CD4-positive, alpha-beta memory T cell (primary cell): ENCODE results near the gene PAX7. TPM values are rescaled to one million over a fixed set of nuclear protein-coding genes. Genes with fewer than 3 reads are reported as not detected.
"Not testable (repeated sequence)": the region's sequence is repeated elsewhere in the genome, so short reads cannot be mapped to it uniquely, and the experiment has no call there.

Source experiments
- CTCF ChIA-PET: fragments of 350-600 bp; sonication (Branson Sonifier 250); formaldehyde crosslinking; loops from one replicate; lab custom pipeline; 2021; ENCODE audit warnings: inconsistent platforms; ENCODE audit not compliant: partially characterized antibody; lab: Charles Lee
- POLR2A ChIA-PET: fragments of 350-600 bp; sonication (Branson Sonifier 250); formaldehyde crosslinking; loops from one replicate; lab custom pipeline; 2021; ENCODE audit not compliant: partially characterized antibody; lab: Charles Lee
- DNase-seq, 5 donors: peaks; one replicate each; pipeline versions ENCODE4 v3.0.0 to v3.0.0-alpha.2; 2020 to 2022; ENCODE audit warnings: mixed read lengths in 1 of 5
- H3K27ac ChIP-seq: one replicate; pipeline ENCODE4 v1.7.0; 2013; ENCODE audit warnings: low read depth, low read length
- H3K27me3 ChIP-seq: 2 replicates; pipeline ENCODE4 v1.7.0; 2013; ENCODE audit warnings: mild to moderate bottlenecking, low read length, moderate library complexity; ENCODE audit not compliant: insufficient read depth
- H3K36me3 ChIP-seq: 2 replicates; pipeline ENCODE4 v1.7.0; 2013; ENCODE audit warnings: mild to moderate bottlenecking, low read length, moderate library complexity; ENCODE audit not compliant: insufficient read depth
- H3K4me1 ChIP-seq: 2 replicates; pipeline ENCODE4 v1.7.0; 2013; ENCODE audit warnings: mild to moderate bottlenecking, low read length, moderate library complexity; ENCODE audit not compliant: insufficient read depth
- H3K4me3 ChIP-seq, 2 donors: one replicate each; pipeline ENCODE4 v1.7.0; 2013; ENCODE audit warnings: low read length in 2 of 2, mild to moderate bottlenecking in 1 of 2
- H3K9me3 ChIP-seq, 2 donors: one replicate each; pipeline ENCODE4 v1.7.0; 2013; ENCODE audit warnings: low read length in 2 of 2, control low read depth in 1 of 2; ENCODE audit not compliant: control insufficient read depth in 1 of 2
- H3K27ac Mint-ChIP-seq, 7 donors: one replicate each; pipeline ENCODE4 v1.8.0; 2020 to 2021; ENCODE audit warnings: mixed read lengths in 7 of 7, mild to moderate bottlenecking in 6 of 7, inconsistent platforms in 3 of 7, moderate library complexity in 3 of 7
- H3K27me3 Mint-ChIP-seq, 2 donors: one replicate each; pipeline ENCODE4 v1.8.0; 2020 to 2021; ENCODE audit warnings: mixed read lengths in 2 of 2
- H3K36me3 Mint-ChIP-seq, 2 donors: one replicate each; pipeline ENCODE4 v1.8.0; 2020 to 2021; ENCODE audit warnings: mixed read lengths in 2 of 2, inconsistent platforms in 1 of 2, mild to moderate bottlenecking in 1 of 2
- H3K4me1 Mint-ChIP-seq, 4 donors: one replicate each; pipeline ENCODE4 v1.8.0; 2020 to 2021; ENCODE audit warnings: mixed read lengths in 4 of 4, mild to moderate bottlenecking in 1 of 4
- H3K4me3 Mint-ChIP-seq, 8 donors: one replicate each; pipeline ENCODE4 v1.8.0; 2020 to 2021; ENCODE audit warnings: mixed read lengths in 8 of 8, mild to moderate bottlenecking in 7 of 8, moderate library complexity in 6 of 8, inconsistent platforms in 3 of 8
- H3K9me3 Mint-ChIP-seq, 8 donors: one replicate each; pipeline ENCODE4 v1.8.0; 2020 to 2021; ENCODE audit warnings: mixed read lengths in 8 of 8, mild to moderate bottlenecking in 5 of 8, inconsistent platforms in 3 of 8, moderate library complexity in 1 of 8
- intact Hi-C: fragments of 100-400 bp; cut with micrococcal nuclease; formaldehyde crosslinking; loops from one replicate; pipeline ENCODE4 v1.15.1; 2023
- polyA plus RNA-seq, 2 donors: library from polyadenylated mRNA; unstranded; fragments of 300-500 nt; fragmentation: Illumina TruSeq; gene quantifications; one replicate each; pipeline ENCODE4 v1.2.3, GENCODE V29; 2021
- total RNA-seq, 2 experiments: library from RNA; stranded (reverse); gene quantifications; one replicate each; pipeline ENCODE4 v1.2.3, GENCODE V29; 2021

Gene PAX7
- total RNA-seq (not detected), polyA plus RNA-seq (not detected)

DNA sequence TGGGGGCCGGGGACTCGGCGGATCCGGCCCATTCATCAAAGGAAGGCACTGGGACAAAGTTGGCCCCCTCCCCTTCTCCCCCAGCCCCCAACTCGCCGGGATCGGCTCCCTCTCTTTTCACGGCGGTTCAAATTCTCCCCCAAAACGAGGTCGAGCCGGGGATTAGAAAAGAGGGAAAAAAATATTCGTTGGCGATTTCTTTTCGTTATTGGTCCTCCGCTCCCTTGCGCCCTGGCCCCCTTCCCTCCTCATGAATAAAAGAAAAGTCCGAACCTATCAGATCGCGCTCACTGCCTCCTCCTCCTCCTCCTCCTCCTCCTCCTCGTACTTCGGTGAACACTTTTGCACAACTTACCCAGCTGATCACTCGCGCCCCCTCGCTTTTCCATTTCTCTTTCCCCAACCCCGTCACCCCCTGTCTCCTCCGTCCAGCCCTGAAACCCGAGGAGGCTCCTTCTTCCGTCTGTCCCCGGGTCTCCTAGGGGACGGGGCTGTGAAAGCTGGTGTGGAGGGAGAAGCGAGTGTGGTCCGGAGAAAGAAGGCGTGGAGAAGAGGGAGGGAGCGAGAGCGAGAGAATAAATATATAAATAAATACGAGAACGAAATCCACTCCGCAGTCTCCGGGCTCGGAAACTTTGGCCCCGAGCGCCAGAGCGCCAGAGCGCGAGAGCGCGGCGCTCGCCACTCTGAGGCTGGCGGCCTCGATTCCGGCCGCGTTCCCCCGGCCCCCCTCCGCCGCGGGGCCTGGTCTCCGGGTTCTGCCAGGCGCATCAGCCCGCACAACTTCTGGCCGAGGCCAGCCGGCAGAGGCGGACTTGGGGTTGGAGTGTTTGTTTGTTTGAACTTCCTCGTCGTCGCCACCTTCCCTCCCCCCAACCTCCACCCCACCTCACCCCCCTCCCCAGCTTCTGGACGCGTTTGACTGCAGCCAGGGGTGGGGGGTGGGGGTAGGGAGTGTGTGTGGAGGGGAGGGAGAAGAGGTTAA, at the start of gene PAX7:
PAX7 (plus strand) TSS at position 336 of the 985 bp plus-strand sequence. CDS start 758 bp downstream, outside the sequence.
- Mint-ChIP-seq H3K9me3 (peaks cover 0 to 3% (median 0%) of the 10 kb centered on the region in 8 donors), H3K27me3 (peaks cover 65 to 70% of the 10 kb centered on the region in 2 donors), H3K27ac (no peak within 1 kb of the TSS), H3K36me3 (peaks cover 0 to 5% of the 10 kb centered on the region in 2 donors), H3K4me1 (peaks cover 5 to 18% (median 12%) of the 10 kb centered on the region in 4 donors), H3K4me3 (peak within 1 kb of the TSS in 5 of 8 donors; percentile 25 to 65 (median 48))
- H3K27ac ChIP-seq: no peak within 1 kb of the TSS
- no peaks in the 10 kb centered on the region for H3K36me3 ChIP-seq
- ChIA-PET POLR2A (no interaction called here), CTCF (no interaction called here)
- DNase-seq: no peak
- H3K4me3 ChIP-seq: no peak within 1 kb of the TSS
- H3K4me1 ChIP-seq: no peaks in the 10 kb centered on the region
- intact Hi-C loops: no loop called here
- no peaks in the 10 kb centered on the region for H3K9me3 ChIP-seq
- H3K27me3 ChIP-seq: peaks cover 27% of the 10 kb centered on the region

DNA sequence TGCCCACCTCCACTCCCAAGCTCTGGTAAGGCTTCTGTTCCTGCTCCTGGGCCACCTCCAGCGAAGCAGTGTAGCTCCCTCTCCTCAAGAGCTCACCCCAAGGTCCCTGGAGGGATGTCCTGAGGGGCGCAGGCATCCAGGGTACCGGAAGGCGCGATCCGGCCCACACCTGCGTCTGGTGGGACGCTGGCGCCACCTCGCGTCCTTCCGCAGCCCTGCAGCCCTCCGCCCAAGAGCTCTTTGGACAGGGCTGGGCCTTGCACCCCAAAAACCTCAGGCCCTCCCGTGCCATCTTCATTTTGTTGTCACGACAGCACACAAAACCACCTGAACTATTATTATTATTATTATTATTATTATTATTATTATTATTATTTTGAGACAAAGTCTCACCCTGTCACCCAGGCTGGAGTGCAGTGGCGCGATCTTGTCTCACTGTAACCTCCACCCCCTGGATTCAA, 49.2 kb upstream of the PAX7 start:
- Mint-ChIP-seq H3K27ac (no peak overlapping the region), H3K4me3 (no peak overlapping the region), H3K9me3 (peaks cover 0 to 1% (median 0%) of the 10 kb centered on the region in 8 donors), H3K36me3 (no peaks in the 10 kb centered on the region), H3K27me3 (peaks cover 5 to 17% of the 10 kb centered on the region in 2 donors), H3K4me1 (peaks cover 0 to under 1% (median 0%) of the 10 kb centered on the region in 4 donors)
- Histone ChIP-seq H3K4me1 (no peaks in the 10 kb centered on the region), H3K36me3 (no peaks in the 10 kb centered on the region), H3K27me3 (no peaks in the 10 kb centered on the region), H3K4me3 (no peak overlapping the region), H3K27ac (no peak overlapping the region), H3K9me3 (no peaks in the 10 kb centered on the region)
- POLR2A ChIA-PET: no interaction called here
- intact Hi-C loops: no loop called here
- no peak for DNase-seq
- CTCF ChIA-PET: interaction anchor here (2.0 to 3.6 kb wide), 2 partner anchors 9 to 16 kb away, joined by 7 to 13 read pairs; no protein-coding TSS in a partner anchor

DNA sequence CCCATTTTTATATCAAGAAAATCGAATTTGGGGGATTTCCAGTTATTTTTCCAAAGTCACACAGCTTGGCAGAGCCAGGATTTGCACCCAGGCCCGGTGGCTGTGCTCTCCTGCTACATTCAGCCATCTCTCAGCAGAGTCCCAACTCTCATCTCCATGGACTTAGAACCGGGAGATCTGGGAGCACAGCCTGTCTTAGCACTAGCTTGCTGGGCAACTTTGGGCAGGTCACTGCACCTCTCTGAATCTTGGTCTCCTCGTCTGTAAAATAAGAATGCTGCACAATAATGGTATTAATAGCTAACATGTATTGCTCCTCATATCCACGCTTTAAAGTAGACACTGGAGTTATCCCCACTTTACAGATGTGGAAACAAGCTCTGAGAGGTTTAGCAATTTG, 47.8 kb upstream of the PAX7 start:
- intact Hi-C loops: no loop called here
- CTCF ChIA-PET: interaction anchor here (2.0 to 3.6 kb wide), 2 partner anchors 10 to 14 kb away, joined by 7 to 13 read pairs; no protein-coding TSS in a partner anchor
- Mint-ChIP-seq H3K9me3 (peaks cover 0 to 1% (median 0%) of the 10 kb centered on the region in 8 donors), H3K4me3 (no peak overlapping the region), H3K27me3 (peaks cover 7 to 14% of the 10 kb centered on the region in 2 donors), H3K36me3 (no peaks in the 10 kb centered on the region), H3K4me1 (no peaks in the 10 kb centered on the region), H3K27ac (no peak overlapping the region)
- Histone ChIP-seq H3K27me3 (no peaks in the 10 kb centered on the region), H3K4me1 (no peaks in the 10 kb centered on the region), H3K36me3 (no peaks in the 10 kb centered on the region), H3K4me3 (no peak overlapping the region), H3K9me3 (no peaks in the 10 kb centered on the region), H3K27ac (no peak overlapping the region)
- POLR2A ChIA-PET: no interaction called here
- no peak for DNase-seq

DNA sequence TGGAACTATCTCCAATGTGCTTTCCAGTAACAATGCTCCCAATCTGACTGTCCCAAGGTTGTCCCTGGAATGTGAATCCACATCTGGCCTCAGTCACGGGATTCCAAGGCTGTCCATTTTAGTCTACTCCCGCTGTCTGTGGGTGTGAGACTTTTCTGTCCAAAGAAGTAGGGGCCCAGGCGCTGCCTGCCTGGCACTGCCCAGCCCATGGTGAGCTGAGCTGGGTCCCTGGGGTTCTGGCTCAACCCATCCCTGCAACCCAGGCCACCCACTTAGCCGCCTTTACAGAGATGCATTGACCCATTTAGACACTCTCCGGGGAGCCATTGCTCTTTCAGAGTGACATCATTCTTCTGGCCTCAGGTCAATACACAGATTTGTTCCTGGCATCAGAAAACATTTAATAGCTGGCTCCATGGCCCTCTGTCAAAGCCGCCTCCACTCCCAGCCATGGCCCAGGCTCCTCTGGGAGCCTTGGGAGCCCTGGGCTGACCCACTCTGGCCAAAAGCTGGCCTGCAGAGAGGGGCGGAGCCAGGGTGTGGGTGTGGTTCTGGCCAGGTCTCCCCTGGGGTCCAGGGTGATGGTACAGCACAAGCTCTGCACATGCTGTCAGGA, 47.2 kb upstream of the PAX7 start:
- DNase-seq: no peak
- ChIA-PET CTCF (interaction anchor here (1.5 to 3.6 kb wide), 2 partner anchors 8 to 11 kb away, joined by 10 to 13 read pairs; no protein-coding TSS in a partner anchor), POLR2A (no interaction called here)
- intact Hi-C loops: no loop called here
- Histone ChIP-seq H3K4me3 (no peak overlapping the region), H3K27ac (no peak overlapping the region), H3K36me3 (no peaks in the 10 kb centered on the region), H3K9me3 (no peaks in the 10 kb centered on the region), H3K4me1 (no peaks in the 10 kb centered on the region), H3K27me3 (no peaks in the 10 kb centered on the region)
- H3K27me3 Mint-ChIP-seq: peaks cover 9 to 16% of the 10 kb centered on the region in 2 donors
- no peak overlapping the region for H3K4me3 Mint-ChIP-seq
- no peak overlapping the region for H3K27ac Mint-ChIP-seq
- H3K9me3 Mint-ChIP-seq: peaks cover 0 to 1% (median 0%) of the 10 kb centered on the region in 8 donors
- no peaks in the 10 kb centered on the region for H3K4me1 Mint-ChIP-seq
- H3K36me3 Mint-ChIP-seq: no peaks in the 10 kb centered on the region

DNA sequence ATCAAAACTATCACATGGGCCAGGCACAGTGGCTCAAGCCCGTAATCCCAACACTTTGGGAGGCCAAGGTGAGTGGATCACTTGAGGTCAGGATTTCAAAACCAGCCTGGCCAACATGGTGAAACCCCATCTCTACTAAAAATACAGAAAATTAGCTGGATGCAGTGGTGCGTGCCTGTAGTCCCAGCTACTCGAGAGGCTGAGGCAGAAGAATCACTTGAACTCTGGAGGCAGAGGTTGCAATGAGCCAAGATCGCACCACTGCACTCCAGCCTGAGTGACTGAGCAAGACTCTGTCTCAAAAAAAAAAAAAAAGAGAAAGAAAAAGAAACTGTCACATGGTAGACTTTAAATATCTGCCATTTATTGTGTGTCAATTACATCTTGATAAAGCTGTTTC, 44.6 kb upstream of the PAX7 start:
- H3K9me3 ChIP-seq, H3K27ac Mint-ChIP-seq, H3K4me1 ChIP-seq, H3K4me3 Mint-ChIP-seq, H3K27me3 ChIP-seq, H3K9me3 Mint-ChIP-seq, POLR2A ChIA-PET, H3K36me3 ChIP-seq, H3K36me3 Mint-ChIP-seq, intact Hi-C loops, DNase-seq, H3K27ac ChIP-seq, H3K4me1 Mint-ChIP-seq, H3K4me3 ChIP-seq: not testable (repeated sequence)
- CTCF ChIA-PET: interaction anchor here (5.1 kb wide), 1 partner anchor 9 kb away, joined by 36 read pairs; no protein-coding TSS in a partner anchor
- peaks cover 9 to 20% of the 10 kb centered on the region in 2 donors for H3K27me3 Mint-ChIP-seq

DNA sequence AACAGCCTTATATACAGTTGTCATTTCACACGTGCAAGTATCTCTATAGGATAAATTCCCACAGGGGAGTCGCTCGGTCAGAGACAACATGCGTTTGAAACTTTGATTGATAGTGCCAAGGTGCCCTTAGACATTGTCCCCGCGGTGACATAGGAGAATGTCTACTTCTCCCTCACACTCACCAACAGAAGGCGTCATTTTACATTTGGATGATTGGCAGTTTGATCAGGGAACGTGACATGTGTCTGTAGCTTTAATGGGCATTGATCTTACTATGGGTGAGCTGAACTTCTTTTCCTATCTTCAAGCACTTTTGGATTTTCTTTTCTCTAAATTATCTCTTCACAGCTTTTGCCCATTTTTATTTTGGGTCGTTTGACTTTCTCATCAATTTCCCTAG, 42.6 kb upstream of the PAX7 start:
- Histone ChIP-seq H3K4me1 (no peaks in the 10 kb centered on the region), H3K36me3 (no peaks in the 10 kb centered on the region), H3K27ac (no peak overlapping the region), H3K27me3 (no peaks in the 10 kb centered on the region), H3K4me3 (no peak overlapping the region), H3K9me3 (no peaks in the 10 kb centered on the region)
- DNase-seq: no peak
- H3K4me1 Mint-ChIP-seq: no peaks in the 10 kb centered on the region
- ChIA-PET CTCF (interaction anchor here (1.7 to 5.1 kb wide), 2 partner anchors 9 to 12 kb away, joined by 8 to 36 read pairs; no protein-coding TSS in a partner anchor), POLR2A (no interaction called here)
- H3K27ac Mint-ChIP-seq: no peak overlapping the region
- H3K4me3 Mint-ChIP-seq: no peak overlapping the region
- H3K36me3 Mint-ChIP-seq: no peaks in the 10 kb centered on the region
- peaks cover 0 to 1% (median 0%) of the 10 kb centered on the region in 8 donors for H3K9me3 Mint-ChIP-seq
- intact Hi-C loops: no loop called here
- peaks cover 9 to 28% of the 10 kb centered on the region in 2 donors for H3K27me3 Mint-ChIP-seq

GRCh38 chr1:18592368-18592767, 38.3 kb upstream of the PAX7 start:
- no peak for DNase-seq
- Mint-ChIP-seq H3K4me3 (no peak overlapping the region), H3K27me3 (peaks cover 16 to 34% of the 10 kb centered on the region in 2 donors), H3K9me3 (no peaks in the 10 kb centered on the region), H3K4me1 (no peaks in the 10 kb centered on the region), H3K36me3 (no peaks in the 10 kb centered on the region), H3K27ac (no peak overlapping the region)
- intact Hi-C loops: no loop called here
- H3K27me3 ChIP-seq: no peaks in the 10 kb centered on the region
- H3K36me3 ChIP-seq: no peaks in the 10 kb centered on the region
- ChIA-PET POLR2A (no interaction called here), CTCF (no interaction called here)
- no peak overlapping the region for H3K27ac ChIP-seq
- no peaks in the 10 kb centered on the region for H3K9me3 ChIP-seq
- H3K4me3 ChIP-seq: no peak overlapping the region
- H3K4me1 ChIP-seq: no peaks in the 10 kb centered on the region
